Measurements from ENCODE around the gene LIMS2. TPM values are rescaled to one million over a fixed set of nuclear protein-coding genes. Genes with fewer than 3 reads are reported as not detected.

Gene LIMS2
- polyA plus RNA-seq, 1 experiment = 46.1 TPM

DNA sequence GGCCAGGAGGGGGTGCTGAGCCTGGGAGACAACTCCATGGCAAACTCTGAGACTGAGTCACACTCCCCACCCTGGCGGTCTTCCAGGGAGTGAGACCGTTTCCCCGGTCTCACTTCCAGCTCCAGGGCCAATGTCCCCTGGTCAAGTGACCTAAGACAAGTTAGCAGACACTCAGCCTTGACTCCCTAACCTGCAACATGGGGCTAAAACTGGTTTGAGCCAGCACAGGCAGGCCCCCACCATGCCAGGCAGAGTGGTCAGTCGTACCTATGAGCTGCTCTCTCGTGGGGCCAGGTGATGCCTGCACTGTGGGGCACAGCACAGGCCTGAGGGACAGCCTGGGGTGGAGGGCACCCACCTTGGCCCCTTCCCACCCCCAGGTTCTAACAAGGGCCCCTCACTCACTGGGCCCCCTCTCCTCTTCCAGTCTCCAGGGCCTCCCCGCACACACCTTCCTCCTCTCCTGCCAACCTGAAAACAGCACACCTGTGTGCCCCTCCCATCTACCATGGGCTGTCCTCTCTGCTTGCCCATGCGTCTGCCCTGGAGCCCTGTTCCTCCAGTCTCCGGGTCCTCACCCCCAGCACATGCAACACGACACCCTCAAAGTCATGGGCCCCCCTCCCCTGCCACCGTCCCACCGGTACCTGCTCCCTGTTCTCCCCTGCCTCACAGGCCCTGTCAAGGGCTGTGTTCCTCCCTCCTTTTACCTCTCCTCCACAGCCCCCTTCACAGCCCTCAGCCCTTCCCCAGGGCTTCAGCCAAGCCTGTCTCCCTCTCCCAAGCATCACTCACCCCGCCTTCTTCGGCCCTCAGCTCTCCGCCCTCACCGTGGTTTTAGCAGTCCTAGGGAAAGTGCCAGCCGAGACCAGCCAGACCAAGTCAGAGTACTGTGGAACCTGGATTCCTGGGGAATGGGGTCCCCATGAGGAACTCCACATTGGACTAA is 27.8 kb downstream of the LIMS2 start:
- CTCF ChIA-PET = interaction anchor here (0.6 to 8.8 kb wide), 5 partner anchors 9 to 147 kb away, joined by 3 to 89 read pairs (median 5); no protein-coding TSS in a partner anchor
- Histone ChIP-seq H3K36me3 (ENCODE audit: control insufficient read depth, insufficient read depth, low read length) (peaks cover 4% of the 10 kb centered on the region), H3K4me3 (ENCODE audit: low read depth, low read length) (no peak overlapping the region), H3K27me3 (ENCODE audit: control insufficient read depth, insufficient read depth, low read length) (no peaks in the 10 kb centered on the region)
- POLR2A ChIA-PET = no interaction called here
- TF ChIP-seq, protein P1, sequence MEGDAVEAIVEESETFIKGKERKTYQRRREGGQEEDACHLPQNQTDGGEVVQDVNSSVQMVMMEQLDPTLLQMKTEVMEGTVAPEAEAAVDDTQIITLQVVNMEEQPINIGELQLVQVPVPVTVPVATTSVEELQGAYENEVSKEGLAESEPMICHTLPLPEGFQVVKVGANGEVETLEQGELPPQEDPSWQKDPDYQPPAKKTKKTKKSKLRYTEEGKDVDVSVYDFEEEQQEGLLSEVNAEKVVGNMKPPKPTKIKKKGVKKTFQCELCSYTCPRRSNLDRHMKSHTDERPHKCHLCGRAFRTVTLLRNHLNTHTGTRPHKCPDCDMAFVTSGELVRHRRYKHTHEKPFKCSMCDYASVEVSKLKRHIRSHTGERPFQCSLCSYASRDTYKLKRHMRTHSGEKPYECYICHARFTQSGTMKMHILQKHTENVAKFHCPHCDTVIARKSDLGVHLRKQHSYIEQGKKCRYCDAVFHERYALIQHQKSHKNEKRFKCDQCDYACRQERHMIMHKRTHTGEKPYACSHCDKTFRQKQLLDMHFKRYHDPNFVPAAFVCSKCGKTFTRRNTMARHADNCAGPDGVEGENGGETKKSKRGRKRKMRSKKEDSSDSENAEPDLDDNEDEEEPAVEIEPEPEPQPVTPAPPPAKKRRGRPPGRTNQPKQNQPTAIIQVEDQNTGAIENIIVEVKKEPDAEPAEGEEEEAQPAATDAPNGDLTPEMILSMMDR (IDR thresholded peaks at IDR 0.05; ENCODE audit: insufficient read depth, low read depth, low read length) = no peak
- no peak for DNase-seq (ENCODE audit: low read depth)

- no peaks in the 10 kb centered on the region for H3K27me3 ChIP-seq (ENCODE audit: control insufficient read depth, insufficient read depth, low read length)
- no peak overlapping the region for H3K4me3 ChIP-seq (ENCODE audit: low read depth, low read length)
- ChIA-PET CTCF (interaction anchor here (0.6 to 1.4 kb wide), 3 partner anchors 53 to 146 kb away, joined by 3 to 7 read pairs (median 5); no protein-coding TSS in a partner anchor), POLR2A (no interaction called here)
- DNase-seq (ENCODE audit: low read depth) = no peak
- TF ChIP-seq, protein P1 (IDR thresholded peaks at IDR 0.05; ENCODE audit: insufficient read depth, low read depth, low read length) = no peak
- peaks cover 4% of the 10 kb centered on the region for H3K36me3 ChIP-seq (ENCODE audit: control insufficient read depth, insufficient read depth, low read length)
Measured at GRCh38 chr2:127646487-127647241, 28.7 kb downstream of the LIMS2 start.

- ChIA-PET CTCF (interaction anchor here (2.8 kb wide), 1 partner anchor 54 kb away, joined by 14 read pairs; no protein-coding TSS in a partner anchor), POLR2A (no interaction called here)
- Histone ChIP-seq H3K27me3 (ENCODE audit: control insufficient read depth, insufficient read depth, low read length) (no peaks in the 10 kb centered on the region), H3K36me3 (ENCODE audit: control insufficient read depth, insufficient read depth, low read length) (peaks cover 4% of the 10 kb centered on the region), H3K4me3 (ENCODE audit: low read depth, low read length) (no peak within 1 kb of the TSS)
- TF ChIP-seq, protein P1 (IDR thresholded peaks at IDR 0.05; ENCODE audit: insufficient read depth, low read depth, low read length) = no peak
- DNase-seq (ENCODE audit: low read depth) = no peak
Measured at GRCh38 chr2:127645395-127646291, 29.7 kb downstream of the LIMS2 start, which contains the start of gene GPR17. GPR17 (plus strand) TSS chr2:127646153; CDS start chr2:127650736, 4,583 bp downstream.

- Histone ChIP-seq H3K27me3 (ENCODE audit: control insufficient read depth, insufficient read depth, low read length) (no peaks in the 10 kb centered on the region), H3K36me3 (ENCODE audit: control insufficient read depth, insufficient read depth, low read length) (peaks cover 4% of the 10 kb centered on the region), H3K4me3 (ENCODE audit: low read depth, low read length) (no peak overlapping the region)
- CTCF ChIA-PET = interaction anchor here (1.4 to 2.8 kb wide), 2 partner anchors 30 to 54 kb away, joined by 3 to 14 read pairs; partner anchors contain the start of gene LIMS2
- DNase-seq (ENCODE audit: low read depth) = no peak
- POLR2A ChIA-PET = no interaction called here
- TF ChIP-seq, protein P1 (IDR thresholded peaks at IDR 0.05; ENCODE audit: insufficient read depth, low read depth, low read length) = no peak
Measured at GRCh38 chr2:127645026-127645394, 30.3 kb downstream of the LIMS2 start.

Data from BJ (cell line).